ENCODE measurements around the gene ILDR2.

Gene ILDR2

GRCh38 chr1:166920561-166921475, 54.5 kb downstream of the ILDR2 start:
- DNase-seq, result peak in 3 of 4 experiments; percentile 17 to 55 (median 30)

- DNase-seq, result no peak
Measured at GRCh38 chr1:166918956-166919316, 56.4 kb downstream of the ILDR2 start.

- DNase-seq, result no peak
Measured at GRCh38 chr1:166918088-166918955, 57.0 kb downstream of the ILDR2 start.

GRCh38 chr1:166915941-166916340, 59.4 kb downstream of the ILDR2 start:
- DNase-seq, result no peak

- no peak for DNase-seq
Measured at GRCh38 chr1:166915042-166915441, 60.3 kb downstream of the ILDR2 start.

GRCh38 chr1:166914111-166914510, 61.2 kb downstream of the ILDR2 start:
- DNase-seq, result no peak

GRCh38 chr1:166911624-166912023, 63.7 kb downstream of the ILDR2 start:
- DNase-seq, result no peak

GRCh38 chr1:166910396-166910994, 64.8 kb downstream of the ILDR2 start:
- peak; percentile 77 to 82 (median 80) for DNase-seq

- DNase-seq, result peak in 2 of 4 experiments; percentile 20 to 28
Measured at GRCh38 chr1:166908942-166909341, 66.4 kb downstream of the ILDR2 start.

GRCh38 chr1:166907763-166908162, 67.6 kb downstream of the ILDR2 start:
- peak; percentile 36 to 60 (median 52) for DNase-seq

GRCh38 chr1:166907051-166907450, 68.3 kb downstream of the ILDR2 start:
- DNase-seq, result no peak

GRCh38 chr1:166906647-166907046, 68.7 kb downstream of the ILDR2 start:
- DNase-seq, result no peak

- DNase-seq, result no peak
Measured at GRCh38 chr1:166905900-166906299, 69.4 kb downstream of the ILDR2 start.

GRCh38 chr1:166905136-166905535, 70.2 kb downstream of the ILDR2 start:
- DNase-seq, result no peak

GRCh38 chr1:166903232-166903631, 72.1 kb downstream of the ILDR2 start:
- DNase-seq, result peak; percentile 72 to 90 (median 83)

GRCh38 chr1:166902279-166902678, 73.1 kb downstream of the ILDR2 start:
- peak; percentile 69 to 96 (median 84) for DNase-seq

GRCh38 chr1:166900987-166901386, 74.4 kb downstream of the ILDR2 start:
- peak in 1 of 4 experiments; percentile 6 for DNase-seq

GRCh38 chr1:166899769-166900168, 75.6 kb downstream of the ILDR2 start:
- DNase-seq, result no peak

GRCh38 chr1:166895766-166896165, 79.6 kb downstream of the ILDR2 start:
- DNase-seq, result no peak

GRCh38 chr1:166889776-166890175, 85.6 kb downstream of the ILDR2 start:
- DNase-seq, result no peak

- DNase-seq, result no peak
Measured at GRCh38 chr1:166888373-166889111, 86.8 kb downstream of the ILDR2 start.

- DNase-seq, result no peak
Measured at GRCh38 chr1:166884971-166885370, 90.4 kb downstream of the ILDR2 start.

Measured in suppressor macrophage (primary cell).